DOHH2 (cell line): ENCODE results near the gene RAP1GAP.

ENCODE experiments used
- CTCF ChIP-seq: fragments of 200-600 bp; sonication (generic); IDR thresholded peaks from one replicate; pipeline ENCODE4 v1.5.1; 2014; ENCODE audit warnings: antibody characterized with exemption, mild to moderate bottlenecking, low read depth, low read length; ENCODE audit not compliant: poor library complexity, severe bottlenecking
- EZH2phosphoT487 ChIP-seq: fragments of 200-600 bp; sonication (generic); IDR thresholded peaks from 2 replicates; pipeline ENCODE4 v1.6.1; 2017; ENCODE audit warnings: borderline replicate concordance, mild to moderate bottlenecking, antibody characterized with exemption, low read length, moderate library complexity, mixed read lengths

GRCh38 chr1:21550097-21550496, 119.1 kb downstream of the RAP1GAP start:
- TF ChIP-seq CTCF = no peak
- no peak for TF ChIP-seq EZH2phosphoT487
